PC-9 (cell line): ENCODE data around the gene APLN. TPM values are rescaled to one million over a fixed set of nuclear protein-coding genes. Genes with fewer than 3 reads are reported as not detected.

Experiments
- BruUV-seq: library from RNA; stranded (reverse); fragments of 400-500 nt; replicated peaks from 2 replicates; lab custom pipeline; 2021; lab: Mats Ljungman, UMichigan
- CTCF ChIA-PET: fragments of 300-600 bp; sonication (Branson Sonifier 250); formaldehyde crosslinking; loops from one replicate; lab custom pipeline; 2022; ENCODE audit warnings: antibody characterized with exemption; lab: Charles Lee
- POLR2A ChIA-PET: fragments of 300-600 bp; sonication (Branson Sonifier 250); formaldehyde crosslinking; loops from one replicate; lab custom pipeline; 2022; ENCODE audit warnings: antibody characterized with exemption; ENCODE audit not compliant: unreplicated experiment; lab: Charles Lee
- DNase-seq, 2 experiments: peaks; one replicate each; pipeline versions ENCODE4 v3.0.0 to v3.0.0-alpha.2; 2015 to 2022; ENCODE audit warnings: mixed read lengths in 1 of 2
- H2AFZ ChIP-seq: fragments of 200-600 bp; sonication (generic); 2 replicates; pipeline ENCODE4 v1.8.1; 2017; ENCODE audit warnings: antibody characterized with exemption
- H3F3A ChIP-seq: fragments of 200-600 bp; sonication (generic); 2 replicates; pipeline ENCODE4 v1.8.1; 2017; ENCODE audit warnings: antibody characterized with exemption, mild to moderate bottlenecking, low read depth; ENCODE audit not compliant: insufficient read depth
- H3K27ac ChIP-seq: fragments of 200-600 bp; sonication (generic); 2 replicates; pipeline ENCODE4 v1.6.1; 2016; ENCODE audit warnings: mixed run types
- H3K27me3 ChIP-seq: fragments of 200-600 bp; sonication (generic); 2 replicates; pipeline ENCODE4 v1.6.1; 2016; ENCODE audit warnings: low read depth, mixed run types; ENCODE audit not compliant: insufficient read depth
- H3K36me3 ChIP-seq: fragments of 200-600 bp; sonication (generic); 2 replicates; pipeline ENCODE4 v1.6.1; 2016; ENCODE audit warnings: low read depth, mixed run types
- H3K4me1 ChIP-seq: fragments of 200-600 bp; sonication (generic); replicated peaks from 2 replicates; pipeline ENCODE4 v1.6.1; 2016; ENCODE audit warnings: mixed run types; ENCODE audit not compliant: insufficient read depth
- H3K4me2 ChIP-seq: fragments of 200-600 bp; sonication (generic); 2 replicates; pipeline ENCODE4 v1.6.1; 2017; ENCODE audit warnings: mixed run types
- H3K4me3 ChIP-seq: fragments of 200-600 bp; sonication (generic); 2 replicates; pipeline ENCODE4 v1.6.1; 2016; ENCODE audit warnings: mixed run types
- H3K79me2 ChIP-seq: fragments of 200-600 bp; sonication (generic); 2 replicates; pipeline ENCODE4 v1.6.1; 2017; ENCODE audit warnings: low read depth, mixed run types
- H3K9me2 ChIP-seq: fragments of 200-600 bp; sonication (generic); 2 replicates; pipeline ENCODE4 v1.8.1; 2017; ENCODE audit warnings: mild to moderate bottlenecking; ENCODE audit not compliant: insufficient read depth
- H3K9me3 ChIP-seq: fragments of 200-600 bp; sonication (generic); 2 replicates; pipeline ENCODE4 v1.8.1; 2016; ENCODE audit warnings: low read depth; ENCODE audit not compliant: insufficient read depth
- H4K20me1 ChIP-seq: fragments of 200-600 bp; sonication (generic); 2 replicates; pipeline ENCODE4 v1.8.1; 2017; ENCODE audit not compliant: insufficient read depth
- CTCF ChIP-seq: fragments of 200-600 bp; sonication (generic); conservative IDR thresholded peaks from 2 replicates; pipeline ENCODE4 v1.6.1; 2017; ENCODE audit warnings: mixed run types, antibody characterized with exemption, mild to moderate bottlenecking, moderate library complexity
- EZH2 ChIP-seq: fragments of 200-600 bp; sonication (generic); IDR thresholded peaks from 2 replicates; pipeline ENCODE4 v1.8.0; 2017; ENCODE audit warnings: antibody characterized with exemption, low read depth
- intact Hi-C: fragments of 100-400 bp; cut with micrococcal nuclease; formaldehyde crosslinking; loops from one replicate; pipeline ENCODE4 v1.10.0; 2022; ENCODE audit not compliant: unreplicated experiment
- total RNA-seq: library from RNA; stranded (reverse); gene quantifications from 2 replicates; pipeline ENCODE4 v1.2.3, GENCODE V29; 2021

The APLN gene
- total RNA-seq, 1 experiment from 2014 or later = 0.13 TPM

- ChIA-PET CTCF (no interaction called here), POLR2A (no interaction called here)
- Histone ChIP-seq H4K20me1 (no peaks in the 10 kb centered on the region), H3K27me3 (no peaks in the 10 kb centered on the region), H3K9me3 (no peaks in the 10 kb centered on the region), H3F3A (peaks cover 15% of the 10 kb centered on the region), H3K9me2 (no peaks in the 10 kb centered on the region), H2AFZ (no peak overlapping the region), H3K27ac (no peak overlapping the region), H3K79me2 (no peaks in the 10 kb centered on the region), H3K36me3 (no peaks in the 10 kb centered on the region), H3K4me3 (no peak overlapping the region), H3K4me2 (no peak overlapping the region), H3K4me1 (peaks cover 22% of the 10 kb centered on the region)
- no peak for DNase-seq
- no TSS peak for BruUV-seq
- no peak for TF ChIP-seq EZH2
- no peak for TF ChIP-seq CTCF
- intact Hi-C loops = no loop called here
Observed at GRCh38 chrX:129661369-129661768, 6.6 kb upstream of the APLN start.

GRCh38 chrX:129659861-129660260 lies 5.1 kb upstream of the APLN start:
- Histone ChIP-seq H3K9me3 (no peaks in the 10 kb centered on the region), H3K4me1 (peaks cover 11% of the 10 kb centered on the region), H3K36me3 (no peaks in the 10 kb centered on the region), H3K4me3 (no peak overlapping the region), H3F3A (peaks cover 5% of the 10 kb centered on the region; the same call in 1 of the 2 replicates), H3K79me2 (no peaks in the 10 kb centered on the region), H3K4me2 (no peak overlapping the region), H2AFZ (no peak overlapping the region), H3K27me3 (peaks cover 9% of the 10 kb centered on the region), H3K9me2 (no peaks in the 10 kb centered on the region), H4K20me1 (no peaks in the 10 kb centered on the region; the same call in 1 of the 2 replicates), H3K27ac (no peak overlapping the region)
- ChIA-PET CTCF (no interaction called here), POLR2A (no interaction called here)
- intact Hi-C loops = no loop called here
- BruUV-seq = no TSS peak
- no peak for DNase-seq
- no peak for TF ChIP-seq EZH2
- no peak for TF ChIP-seq CTCF

- H3K4me3 ChIP-seq = no peak overlapping the region
- no peak overlapping the region for H3K27ac ChIP-seq
- BruUV-seq = no TSS peak
- H3K9me2 ChIP-seq = no peaks in the 10 kb centered on the region
- POLR2A ChIA-PET = no interaction called here
- H3K79me2 ChIP-seq = no peaks in the 10 kb centered on the region
- H3K27me3 ChIP-seq = peaks cover 11% of the 10 kb centered on the region
- intact Hi-C loops = no loop called here
- H3F3A ChIP-seq = peaks cover 4% of the 10 kb centered on the region; the same call in 1 of the 2 replicates
- TF ChIP-seq CTCF = no peak
- TF ChIP-seq EZH2 = no peak
- no peaks in the 10 kb centered on the region for H3K9me3 ChIP-seq
- no peak overlapping the region for H2AFZ ChIP-seq
- H3K4me1 ChIP-seq = peaks cover 9% of the 10 kb centered on the region
- CTCF ChIA-PET = no interaction called here
- DNase-seq = no peak
- H3K36me3 ChIP-seq = no peaks in the 10 kb centered on the region
- H4K20me1 ChIP-seq = no peaks in the 10 kb centered on the region; the same call in 1 of the 2 replicates
- H3K4me2 ChIP-seq = no peak overlapping the region
Observed at GRCh38 chrX:129659141-129659540, 4.4 kb upstream of the APLN start.
